Endodermal cell (in vitro differentiated cells): ENCODE measurements around the gene NUDCD2. TPM values are rescaled to one million over a fixed set of nuclear protein-coding genes. Genes with fewer than 3 reads are reported as not detected.

Source experiments
- DNase-seq: peaks from one replicate; pipeline ENCODE4 v3.0.0-alpha.2; 2017
- H3K27ac ChIP-seq: 2 replicates; pipeline ENCODE4 v1.5.1; 2013; ENCODE audit warnings: mild to moderate bottlenecking, low read depth, low read length, moderate library complexity
- H3K27me3 ChIP-seq: 2 replicates; pipeline ENCODE4 v1.6.1; 2013; ENCODE audit warnings: mild to moderate bottlenecking, low read length, moderate library complexity; ENCODE audit not compliant: insufficient read depth, control insufficient read depth, poor library complexity, severe bottlenecking
- H3K36me3 ChIP-seq: 2 replicates; pipeline ENCODE4 v1.7.0; 2013; ENCODE audit warnings: mild to moderate bottlenecking, low read length, moderate library complexity; ENCODE audit not compliant: control insufficient read depth, insufficient read depth
- H3K4me1 ChIP-seq: one replicate; pipeline ENCODE4 v1.7.0; 2013; ENCODE audit warnings: low read length; ENCODE audit not compliant: control insufficient read depth, insufficient read depth
- H3K4me3 ChIP-seq: 2 replicates; pipeline ENCODE4 v1.5.1; 2013; ENCODE audit warnings: mild to moderate bottlenecking, low read length, moderate library complexity
- H3K9ac ChIP-seq: 2 replicates; pipeline ENCODE4 v1.6.1; 2013; ENCODE audit warnings: mild to moderate bottlenecking, low read length, moderate library complexity; ENCODE audit not compliant: poor library complexity, severe bottlenecking; ENCODE audit errors: extremely low read depth
- H3K9me3 ChIP-seq: 2 replicates; pipeline ENCODE4 v1.6.1; 2013; ENCODE audit warnings: mild to moderate bottlenecking, low read length, moderate library complexity; ENCODE audit not compliant: control insufficient read depth
- H3K27ac Mint-ChIP-seq: 2 replicates; pipeline ENCODE4 v1.8.0; 2020; ENCODE audit warnings: mixed read lengths
- H3K27me3 Mint-ChIP-seq: 2 replicates; pipeline ENCODE4 v1.8.0; 2021; ENCODE audit warnings: mild to moderate bottlenecking, mixed read lengths; ENCODE audit not compliant: insufficient read depth
- H3K36me3 Mint-ChIP-seq: 2 replicates; pipeline ENCODE4 v1.8.0; 2020; ENCODE audit warnings: low read depth, mixed read lengths
- H3K4me1 Mint-ChIP-seq: 2 replicates; pipeline ENCODE4 v1.8.0; 2020; ENCODE audit warnings: mixed read lengths
- H3K4me3 Mint-ChIP-seq: 2 replicates; pipeline ENCODE4 v1.8.0; 2020; ENCODE audit warnings: mild to moderate bottlenecking, moderate library complexity, mixed read lengths
- H3K9me3 Mint-ChIP-seq: 2 replicates; pipeline ENCODE4 v1.8.0; 2020; ENCODE audit warnings: mild to moderate bottlenecking, mixed read lengths
- WGBS, 2 experiments: methylation state at CpG; one replicate each; pipeline versions ENCODE4 v1.1.5 to v1.1.7; 2013; ENCODE audit warnings: missing lambda C conversion rate in 2 of 2, mixed read lengths in 1 of 2; ENCODE audit not compliant: insufficient coverage in 1 of 2, insufficient read length in 1 of 2; 5-methylcytosine and 5-hydroxymethylcytosine counted together
- total RNA-seq, 2 donors: library from RNA; stranded (reverse); fragmentation: NEBNext Ultra II Directional in 1 of 2; extraction: Animal tissue kit (Norgen Biotek cat#: 25700) in 1 of 2; gene quantifications; 2 replicates in 1 of 2; 3 replicates in 1 of 2; pipeline ENCODE4 v1.2.1, GENCODE V29; 2021
- TF ChIP-seq, protein P1 (sequence below): fragments of 200-600 bp; sonication (generic); conservative IDR thresholded peaks from 2 replicates; pipeline ENCODE4 v1.5.0; 2021; ENCODE audit warnings: antibody characterized with exemption, mild to moderate bottlenecking

NUDCD2 gene
- total RNA-seq, 2 donors from 2014 or later = 36.0 to 73.0 TPM

GRCh38 chr5:163505049-163505367, 45.1 kb upstream of the NUDCD2 start:
- Mint-ChIP-seq H3K27me3 (no peaks in the 10 kb centered on the region), H3K36me3 (peaks cover 19% of the 10 kb centered on the region), H3K4me1 (peaks cover 37% of the 10 kb centered on the region), H3K27ac (peak overlapping the region; percentile 98), H3K4me3 (peak overlapping the region; percentile 84), H3K9me3 (no peaks in the 10 kb centered on the region)
- 0% methylated on average over 1 to 7 of the region's 7 CpGs for WGBS, 2 experiments
- Histone ChIP-seq H3K36me3 (peaks cover 14% of the 10 kb centered on the region), H3K9ac (peak overlapping the region; percentile 95), H3K4me1 (peaks cover 4% of the 10 kb centered on the region), H3K9me3 (no peaks in the 10 kb centered on the region), H3K4me3 (peak overlapping the region; percentile 98), H3K27ac (peak overlapping the region; percentile 93), H3K27me3 (no peaks in the 10 kb centered on the region)
- DNase-seq = no peak
- TF ChIP-seq, protein P1, sequence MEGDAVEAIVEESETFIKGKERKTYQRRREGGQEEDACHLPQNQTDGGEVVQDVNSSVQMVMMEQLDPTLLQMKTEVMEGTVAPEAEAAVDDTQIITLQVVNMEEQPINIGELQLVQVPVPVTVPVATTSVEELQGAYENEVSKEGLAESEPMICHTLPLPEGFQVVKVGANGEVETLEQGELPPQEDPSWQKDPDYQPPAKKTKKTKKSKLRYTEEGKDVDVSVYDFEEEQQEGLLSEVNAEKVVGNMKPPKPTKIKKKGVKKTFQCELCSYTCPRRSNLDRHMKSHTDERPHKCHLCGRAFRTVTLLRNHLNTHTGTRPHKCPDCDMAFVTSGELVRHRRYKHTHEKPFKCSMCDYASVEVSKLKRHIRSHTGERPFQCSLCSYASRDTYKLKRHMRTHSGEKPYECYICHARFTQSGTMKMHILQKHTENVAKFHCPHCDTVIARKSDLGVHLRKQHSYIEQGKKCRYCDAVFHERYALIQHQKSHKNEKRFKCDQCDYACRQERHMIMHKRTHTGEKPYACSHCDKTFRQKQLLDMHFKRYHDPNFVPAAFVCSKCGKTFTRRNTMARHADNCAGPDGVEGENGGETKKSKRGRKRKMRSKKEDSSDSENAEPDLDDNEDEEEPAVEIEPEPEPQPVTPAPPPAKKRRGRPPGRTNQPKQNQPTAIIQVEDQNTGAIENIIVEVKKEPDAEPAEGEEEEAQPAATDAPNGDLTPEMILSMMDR = no peak

DNA sequence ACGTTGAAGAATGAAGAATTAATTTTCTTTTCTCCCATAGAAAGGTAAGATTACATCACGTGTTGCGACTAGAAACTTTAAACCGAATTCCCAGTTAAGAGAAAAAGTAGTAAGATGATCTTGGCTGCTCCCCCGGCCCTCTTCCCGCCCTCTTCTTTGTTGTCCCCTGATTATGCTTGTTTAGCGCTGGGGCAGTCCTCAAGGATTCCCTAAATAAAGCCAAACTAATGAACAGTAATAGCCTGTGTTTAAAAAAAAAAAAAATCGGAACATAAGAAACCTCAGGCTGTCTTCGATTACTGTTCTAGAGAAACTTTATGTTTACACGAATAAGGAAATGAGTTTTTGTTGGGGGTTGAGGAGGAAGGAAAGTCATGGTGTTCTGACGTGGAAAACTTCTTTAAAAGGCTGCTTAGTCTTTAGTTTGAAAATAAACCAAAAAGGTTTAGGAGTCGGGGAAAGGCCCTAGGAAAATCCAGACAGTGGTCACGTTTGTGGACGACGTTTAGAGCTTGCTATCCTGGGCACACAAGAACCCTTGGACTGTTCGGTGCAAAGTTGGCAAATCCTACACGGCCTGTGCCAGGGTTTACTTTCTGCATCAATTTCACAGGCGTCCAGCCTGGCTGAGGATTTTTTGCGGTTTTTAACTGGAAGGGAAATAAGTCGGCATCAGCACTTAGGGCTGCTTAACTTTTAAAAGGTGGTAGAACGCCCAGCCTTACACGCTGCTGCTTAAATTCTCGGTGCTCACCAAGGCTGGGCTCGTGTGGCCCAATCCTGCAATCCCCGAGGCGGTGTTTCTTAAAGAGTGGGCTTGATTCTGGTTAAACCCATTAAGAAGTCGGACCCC, 44.4 kb upstream of the NUDCD2 start:
- 0 to 3% methylated on average over 11 to 27 of the region's 27 CpGs for WGBS, 2 experiments
- Mint-ChIP-seq H3K4me3 (peak overlapping the region; percentile 84), H3K36me3 (peaks cover 15% of the 10 kb centered on the region), H3K4me1 (peaks cover 31% of the 10 kb centered on the region), H3K27ac (peak overlapping the region; percentile 98), H3K9me3 (no peaks in the 10 kb centered on the region), H3K27me3 (no peaks in the 10 kb centered on the region)
- Histone ChIP-seq H3K9ac (peak overlapping the region; percentile 95), H3K4me1 (peaks cover 4% of the 10 kb centered on the region), H3K4me3 (peak overlapping the region; percentile 98), H3K36me3 (peaks cover 11% of the 10 kb centered on the region), H3K27ac (peak overlapping the region; percentile 93), H3K9me3 (no peaks in the 10 kb centered on the region), H3K27me3 (no peaks in the 10 kb centered on the region)
- TF ChIP-seq, protein P1 = no peak
- DNase-seq = peak; percentile 66

GRCh38 chr5:163503106-163504078, 43.5 kb upstream of the NUDCD2 start:
- H3K36me3 Mint-ChIP-seq = peaks cover 8% of the 10 kb centered on the region
- peaks cover 4% of the 10 kb centered on the region for H3K4me1 ChIP-seq
- peak overlapping the region; percentile 84 for H3K4me3 Mint-ChIP-seq
- H3K27me3 ChIP-seq = no peaks in the 10 kb centered on the region
- H3K9me3 Mint-ChIP-seq = no peaks in the 10 kb centered on the region
- no peaks in the 10 kb centered on the region for H3K9me3 ChIP-seq
- no peaks in the 10 kb centered on the region for H3K27me3 Mint-ChIP-seq
- DNase-seq = peak; percentile 90
- peaks cover 4% of the 10 kb centered on the region for H3K36me3 ChIP-seq
- 1 to 3% methylated on average over 12 to 17 of the region's 17 CpGs for WGBS, 2 experiments
- H3K4me1 Mint-ChIP-seq = peaks cover 24% of the 10 kb centered on the region
- TF ChIP-seq, protein P1 = peak; percentile 63
- H3K27ac Mint-ChIP-seq = peak overlapping the region; percentile 98
- peak overlapping the region; percentile 95 for H3K9ac ChIP-seq
- H3K27ac ChIP-seq = peak overlapping the region; percentile 93
- H3K4me3 ChIP-seq = peak overlapping the region; percentile 98
